ENCODE data around the gene ANTXRL.

GRCh38 chr10:46289209-46289810 lies 2.5 kb downstream of the ANTXRL start:
- TF ChIP-seq POLR2A (IDR thresholded peaks at IDR 0.05; ENCODE audit: low read length) (no peak), GATA1 (IDR thresholded peaks at IDR 0.05; ENCODE audit: low read depth, low read length) (no peak)
